ENCODE measurements around the gene LIPC.

LIPC gene

GRCh38 chr15:58431221-58432149, at the start of gene LIPC:
Gene LIPC (plus strand): TSS chr15:58431991. CDS start chr15:58432033, 42 bp downstream.
- no peak for DNase-seq

- no peak for DNase-seq
These were observed 47.9 kb upstream of the LIPC start for GRCh38 chr15:58383876-58384275.

GRCh38 chr15:58384667-58385066, 47.1 kb upstream of the LIPC start:
- DNase-seq: no peak

GRCh38 chr15:58386081-58386480, 45.7 kb upstream of the LIPC start:
- DNase-seq: no peak

GRCh38 chr15:58386641-58387040, 45.1 kb upstream of the LIPC start:
- no peak for DNase-seq

GRCh38 chr15:58387130-58387529, 44.7 kb upstream of the LIPC start:
- no peak for DNase-seq

- no peak for DNase-seq
These were observed 43.6 kb upstream of the LIPC start for GRCh38 chr15:58388211-58388610.

- no peak for DNase-seq
These were observed 41.7 kb upstream of the LIPC start for GRCh38 chr15:58390118-58390517.

- DNase-seq: no peak
These were observed 41.1 kb upstream of the LIPC start for GRCh38 chr15:58390655-58391054.

GRCh38 chr15:58391088-58391487, 40.7 kb upstream of the LIPC start:
- DNase-seq: no peak

GRCh38 chr15:58392141-58392540, 39.6 kb upstream of the LIPC start:
- no peak for DNase-seq

GRCh38 chr15:58392611-58393161, 39.1 kb upstream of the LIPC start:
- DNase-seq: no peak

GRCh38 chr15:58393241-58393662, 38.5 kb upstream of the LIPC start:
- DNase-seq: no peak

GRCh38 chr15:58396181-58396580, 35.6 kb upstream of the LIPC start:
- no peak for DNase-seq

GRCh38 chr15:58398071-58398470, 33.7 kb upstream of the LIPC start:
- no peak for DNase-seq

- DNase-seq: no peak
These were observed 33.1 kb upstream of the LIPC start for GRCh38 chr15:58398643-58399042.

- no peak for DNase-seq
These were observed 32.1 kb upstream of the LIPC start for GRCh38 chr15:58399739-58400138.

- no peak for DNase-seq
These were observed 30.5 kb upstream of the LIPC start for GRCh38 chr15:58401276-58401675.

GRCh38 chr15:58401991-58402649, 29.7 kb upstream of the LIPC start:
- DNase-seq: no peak

GRCh38 chr15:58403581-58403980, 28.2 kb upstream of the LIPC start:
- no peak for DNase-seq

- no peak for DNase-seq
These were observed 27.8 kb upstream of the LIPC start for GRCh38 chr15:58404020-58404419.

- DNase-seq: no peak
These were observed 27.1 kb upstream of the LIPC start for GRCh38 chr15:58404722-58405121.

- DNase-seq: no peak
These were observed 25.9 kb upstream of the LIPC start for GRCh38 chr15:58405865-58406264.

GRCh38 chr15:58406811-58407210, 25.0 kb upstream of the LIPC start:
- no peak for DNase-seq
